ENCODE results near the gene SCN5A. TPM values are rescaled to one million over a fixed set of nuclear protein-coding genes. Genes with fewer than 3 reads are reported as not detected.

The SCN5A gene
- total and polyA plus RNA-seq, 2 of the 4 experiments (the other 2 are of a cell fraction): 1.9 to 2.0 TPM

DNA sequence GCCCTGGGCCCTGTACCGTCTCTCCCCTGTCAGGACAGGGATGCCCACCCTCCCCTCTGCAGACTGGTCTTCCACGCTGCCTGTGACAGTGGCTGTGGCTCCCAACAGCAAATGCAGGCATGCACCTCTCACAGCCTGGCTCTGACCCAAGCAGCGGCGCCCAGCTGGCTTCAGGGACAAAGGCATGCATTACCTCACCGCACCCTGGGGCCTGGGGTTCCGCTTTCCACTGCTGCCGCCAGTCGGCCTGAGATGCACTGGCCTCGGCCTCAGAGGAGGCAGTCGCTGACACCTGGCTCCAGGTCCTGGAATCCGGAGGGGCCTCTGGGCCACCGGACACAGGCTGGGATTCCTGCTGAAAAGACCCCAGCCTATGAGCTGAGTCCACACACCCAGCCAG lies 70.3 kb downstream of the SCN5A start:
- no peak overlapping the region for H4K5ac ChIP-seq (ENCODE audit: low read depth, low read length)
- H3K27me3 ChIP-seq (ENCODE audit: control insufficient read depth, insufficient read depth, low read length): no peaks in the 10 kb centered on the region
- no peak for ATAC-seq (ENCODE audit: low read depth)
- H2AK9ac ChIP-seq (replicated peaks; ENCODE audit: low read depth, low read length, poor library complexity): no peak overlapping the region
- ChIA-PET CTCF (no interaction called here), POLR2A (ENCODE audit: unreplicated experiment) (no interaction called here)
- no TSS peak for BruUV-seq (replicated peaks)
- H4K91ac ChIP-seq (ENCODE audit: insufficient read depth, low read depth, low read length): no peak overlapping the region
- H3K4me3 ChIP-seq (ENCODE audit: insufficient read depth, low read depth, low read length): no peak overlapping the region
- H3K27ac ChIP-seq (ENCODE audit: insufficient read depth, low read length): no peak overlapping the region
- H2BK20ac ChIP-seq (ENCODE audit: low read depth, low read length): no peak overlapping the region
- no peak overlapping the region for H3K18ac ChIP-seq (ENCODE audit: low read depth, low read length)
- DNase-seq: no peak
- no peak overlapping the region for H2BK5ac ChIP-seq (ENCODE audit: low read depth, low read length, poor library complexity, severe bottlenecking)
- no peaks in the 10 kb centered on the region for H3K9me3 ChIP-seq (ENCODE audit: control insufficient read depth, insufficient read depth, low read length)
- no peak overlapping the region for H2BK15ac ChIP-seq (ENCODE audit: low read depth, low read length)
- H4K8ac ChIP-seq (ENCODE audit: low read depth in 2 of 2, low read length in 2 of 2): no peak overlapping the region
- intact Hi-C loops (cut with micrococcal nuclease): no loop called here
- dilution Hi-C loops (cut with HindIII; ENCODE audit: low sequenced_read_pairs, unreplicated experiment): no loop called here
- no peak overlapping the region for H2AFZ ChIP-seq (replicated peaks; ENCODE audit: low read length, poor library complexity)
- no peak overlapping the region for H3K23ac ChIP-seq (ENCODE audit: low read depth, low read length)
- no peak overlapping the region for H3K14ac ChIP-seq (replicated peaks; ENCODE audit: low read depth, low read length)
- no peak for TF ChIP-seq BHLHE40 (IDR thresholded peaks at IDR 0.05; ENCODE audit: low read depth, low read length)
- H3K36me3 ChIP-seq (ENCODE audit: control insufficient read depth, insufficient read depth, low read length): no peaks in the 10 kb centered on the region
- H3K4me1 ChIP-seq (ENCODE audit: control insufficient read depth, insufficient read depth, low read length): no peaks in the 10 kb centered on the region
- in situ Hi-C loops (cut with MboI; ENCODE audit: low sequenced_read_pairs): no loop called here
- H3K4ac ChIP-seq (ENCODE audit: low read depth, low read length): no peak overlapping the region
- no peak overlapping the region for H2BK120ac ChIP-seq (ENCODE audit: low read depth, low read length)
- H2AK5ac ChIP-seq (ENCODE audit: low read depth, low read length): no peak overlapping the region
- no peak overlapping the region for H3K56ac ChIP-seq (ENCODE audit: extremely low read depth, insufficient read depth, low read length)
- WGBS, 2 experiments (ENCODE audit: extremely low coverage in 2 of 2, insufficient read length in 1 of 2): 79% methylated on average over 10 of the region's 12 CpGs; no CpG with 5 or more reads in 1 of the 2 experiments
- H3K9ac ChIP-seq (ENCODE audit: low read depth, low read length): no peak overlapping the region
- H3K4me2 ChIP-seq (ENCODE audit: low read depth, low read length): no peak overlapping the region
- H3K9me1 ChIP-seq (ENCODE audit: insufficient read depth, low read length): 0 out of 2 replicates have a peak, but pooled peaks cover 8% of the 10 kb centered on the region
- no peaks in the 10 kb centered on the region for H3K79me1 ChIP-seq (ENCODE audit: low read depth in 1 of 2, low read length in 2 of 2)
- H4K20me1 ChIP-seq (ENCODE audit: insufficient read depth, low read length): no peaks in the 10 kb centered on the region

Measured in IMR-90 (cell line).